SU-DHL-6 (cell line): ENCODE data around the gene CPPED1.

Experiments
- H2AFZ ChIP-seq: fragments of 200-600 bp; sonication (generic); 2 replicates; pipeline ENCODE4 v1.6.1; 2014; ENCODE audit warnings: low read depth, mild to moderate bottlenecking, moderate library complexity, mixed read lengths, antibody characterized with exemption, low read length; ENCODE audit not compliant: severe bottlenecking
- H3F3A ChIP-seq: fragments of 200-600 bp; shearing (Covaris generic); 2 replicates; pipeline ENCODE4 v1.6.0; 2016; ENCODE audit warnings: antibody characterized with exemption, mild to moderate bottlenecking; ENCODE audit not compliant: insufficient read depth
- H3K27ac ChIP-seq: fragments of 200-600 bp; sonication (generic); 2 replicates; pipeline ENCODE4 v1.5.1; 2016; ENCODE audit warnings: low read depth, mild to moderate bottlenecking, low read length, moderate library complexity, mixed read lengths
- H3K27me3 ChIP-seq: fragments of 200-600 bp; sonication (generic), shearing (Covaris generic); 2 replicates; pipeline ENCODE4 v1.6.0; 2014; ENCODE audit warnings: mild to moderate bottlenecking, low read length
- H3K36me3 ChIP-seq: fragments of 200-600 bp; sonication (generic); 2 replicates; pipeline ENCODE4 v1.6.1; 2014; ENCODE audit warnings: mild to moderate bottlenecking, low read length, mixed read lengths
- H3K4me2 ChIP-seq: fragments of 300-600, 200-600 bp; shearing (Covaris generic), sonication (generic); 2 replicates; pipeline ENCODE4 v1.6.0; 2014; ENCODE audit warnings: low read length, low read depth, mild to moderate bottlenecking; ENCODE audit not compliant: poor library complexity, severe bottlenecking
- H3K4me3 ChIP-seq: fragments of 200-600 bp; sonication (generic); 2 replicates; pipeline ENCODE4 v1.5.1; 2014; ENCODE audit warnings: antibody characterized with exemption, low read length, mild to moderate bottlenecking, mixed read lengths; ENCODE audit not compliant: insufficient read depth, poor library complexity, severe bottlenecking
- H3K79me2 ChIP-seq: fragments of 200-600 bp; sonication (generic); 2 replicates; pipeline ENCODE4 v1.6.1; 2014; ENCODE audit warnings: mild to moderate bottlenecking, low read length, moderate library complexity; ENCODE audit not compliant: insufficient read depth
- H3K9ac ChIP-seq: fragments of 200-600 bp; sonication (generic); 2 replicates; pipeline ENCODE4 v1.7.0; 2014; ENCODE audit warnings: mild to moderate bottlenecking, low read length
- H3K9me2 ChIP-seq: fragments of 200-600 bp; sonication (generic); replicated peaks from 2 replicates; pipeline ENCODE4 v1.6.1; 2014; ENCODE audit warnings: low read length; ENCODE audit not compliant: insufficient read depth
- H3K9me3 ChIP-seq: fragments of 200-600 bp; sonication (generic); 2 replicates; pipeline ENCODE4 v1.6.1; 2014; ENCODE audit warnings: low read length, mixed read lengths; ENCODE audit not compliant: insufficient read depth
- H4K20me1 ChIP-seq: fragments of 200-600 bp; sonication (generic); 2 replicates; pipeline ENCODE4 v1.6.1; 2014; ENCODE audit warnings: low read depth, mild to moderate bottlenecking, antibody characterized with exemption, low read length, moderate library complexity, mixed read lengths
- EZH2phosphoT487 ChIP-seq: fragments of 200-600 bp; sonication (generic), shearing (Covaris generic); conservative IDR thresholded peaks from 2 replicates; pipeline ENCODE4 v1.6.1; 2018; ENCODE audit warnings: mild to moderate bottlenecking, antibody characterized with exemption, low read length, moderate library complexity, mixed read lengths
- TF ChIP-seq, protein P1 (sequence below): fragments of 200-600 bp; sonication (generic); IDR thresholded peaks from one replicate; pipeline ENCODE4 v1.5.1; 2017; ENCODE audit warnings: antibody characterized with exemption, mild to moderate bottlenecking, low read length, moderate library complexity; ENCODE audit not compliant: insufficient read depth, poor library complexity, severe bottlenecking

The CPPED1 gene

DNA sequence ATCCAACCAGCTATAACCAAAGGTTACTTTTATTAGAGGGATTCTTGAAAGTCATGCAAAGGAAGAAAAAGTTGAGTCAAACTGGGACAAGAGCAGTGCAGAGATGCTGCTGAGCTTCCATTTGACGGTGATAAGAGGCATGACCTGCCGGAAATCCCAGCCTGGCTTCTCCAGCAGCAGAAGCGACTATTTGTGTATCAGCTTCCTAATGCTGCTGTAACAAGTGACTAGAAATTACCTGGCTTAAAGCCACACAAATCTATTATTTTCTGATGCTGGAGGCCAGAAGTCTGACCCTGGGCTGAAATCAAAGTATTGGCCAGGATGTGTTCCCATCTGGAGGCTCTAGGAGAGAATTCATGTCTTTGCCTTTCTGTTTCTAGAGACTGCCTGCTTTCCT lies 41.6 kb upstream of the CPPED1 start:
- TF ChIP-seq EZH2phosphoT487, result no peak
- TF ChIP-seq, protein P1, sequence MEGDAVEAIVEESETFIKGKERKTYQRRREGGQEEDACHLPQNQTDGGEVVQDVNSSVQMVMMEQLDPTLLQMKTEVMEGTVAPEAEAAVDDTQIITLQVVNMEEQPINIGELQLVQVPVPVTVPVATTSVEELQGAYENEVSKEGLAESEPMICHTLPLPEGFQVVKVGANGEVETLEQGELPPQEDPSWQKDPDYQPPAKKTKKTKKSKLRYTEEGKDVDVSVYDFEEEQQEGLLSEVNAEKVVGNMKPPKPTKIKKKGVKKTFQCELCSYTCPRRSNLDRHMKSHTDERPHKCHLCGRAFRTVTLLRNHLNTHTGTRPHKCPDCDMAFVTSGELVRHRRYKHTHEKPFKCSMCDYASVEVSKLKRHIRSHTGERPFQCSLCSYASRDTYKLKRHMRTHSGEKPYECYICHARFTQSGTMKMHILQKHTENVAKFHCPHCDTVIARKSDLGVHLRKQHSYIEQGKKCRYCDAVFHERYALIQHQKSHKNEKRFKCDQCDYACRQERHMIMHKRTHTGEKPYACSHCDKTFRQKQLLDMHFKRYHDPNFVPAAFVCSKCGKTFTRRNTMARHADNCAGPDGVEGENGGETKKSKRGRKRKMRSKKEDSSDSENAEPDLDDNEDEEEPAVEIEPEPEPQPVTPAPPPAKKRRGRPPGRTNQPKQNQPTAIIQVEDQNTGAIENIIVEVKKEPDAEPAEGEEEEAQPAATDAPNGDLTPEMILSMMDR, result no peak
- no peak overlapping the region for H3K9ac ChIP-seq
- no peak overlapping the region for H3K27ac ChIP-seq

DNA sequence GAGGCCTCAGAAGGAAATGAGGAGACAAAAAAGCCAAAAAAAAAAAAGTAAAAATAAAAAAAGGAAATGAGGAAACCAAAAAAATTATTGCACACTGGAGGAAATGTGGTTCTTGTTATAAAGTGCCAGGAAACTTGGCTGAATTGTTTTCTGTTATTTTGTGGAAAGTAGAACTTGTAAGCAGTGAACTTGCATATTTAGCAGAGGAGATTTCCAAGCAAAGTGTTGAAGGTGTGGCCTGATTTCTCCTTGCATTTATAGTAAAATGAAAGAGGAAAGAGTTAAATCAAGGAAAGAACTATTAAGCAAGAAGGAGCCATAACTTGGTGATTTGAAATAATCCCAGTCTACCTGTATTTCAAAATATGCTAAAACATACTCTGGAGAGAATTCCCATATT lies 34.1 kb upstream of the CPPED1 start:
- TF ChIP-seq, protein P1, result no peak
- Histone ChIP-seq H3K9me2 (no peaks in the 10 kb centered on the region), H3K4me2 (no peak overlapping the region), H3K9me3 (no peaks in the 10 kb centered on the region), H3K79me2 (no peaks in the 10 kb centered on the region), H3K4me3 (no peak overlapping the region), H3K9ac (no peak overlapping the region), H3K27ac (no peak overlapping the region), H3F3A (no peaks in the 10 kb centered on the region), H4K20me1 (no peaks in the 10 kb centered on the region), H2AFZ (no peak overlapping the region), H3K36me3 (no peaks in the 10 kb centered on the region), H3K27me3 (no peaks in the 10 kb centered on the region)

More for the DNA sequence above, 41.6 kb upstream of the CPPED1 start:
- no peak overlapping the region for H3K4me3 ChIP-seq
- H3K36me3 ChIP-seq, result no peaks in the 10 kb centered on the region
- no peaks in the 10 kb centered on the region for H3K27me3 ChIP-seq
- H3K4me2 ChIP-seq, result no peak overlapping the region
- no peaks in the 10 kb centered on the region for H4K20me1 ChIP-seq
- no peak overlapping the region for H2AFZ ChIP-seq
- H3K9me3 ChIP-seq, result no peaks in the 10 kb centered on the region
- no peaks in the 10 kb centered on the region for H3K9me2 ChIP-seq
- H3F3A ChIP-seq, result no peaks in the 10 kb centered on the region
- no peaks in the 10 kb centered on the region for H3K79me2 ChIP-seq

DNA sequence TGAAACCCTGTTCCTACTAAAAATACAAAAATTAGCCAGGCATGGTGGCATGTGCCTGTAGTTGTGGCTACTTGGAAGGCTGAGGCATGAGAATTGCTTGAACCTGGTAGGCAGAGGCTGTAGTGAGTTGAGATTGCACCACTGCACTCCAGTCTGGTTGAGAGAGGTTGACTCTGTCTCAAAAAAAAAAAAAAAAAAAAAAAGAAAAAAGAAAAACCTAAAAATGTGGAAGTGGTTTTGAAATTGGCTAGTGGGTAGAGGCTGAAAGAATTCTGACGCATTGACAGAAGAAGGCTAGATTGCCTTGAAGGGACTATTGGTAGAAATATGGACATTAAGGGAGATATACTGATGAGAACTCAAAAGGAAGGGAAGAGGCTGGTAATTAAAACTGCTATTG lies 33.6 kb upstream of the CPPED1 start:
- Histone ChIP-seq H3K79me2 (no peaks in the 10 kb centered on the region), H3K9ac (no peak overlapping the region)
- TF ChIP-seq, protein P1, result no peak

GRCh38 chr16:12833926-12834325 lies 30.2 kb upstream of the CPPED1 start:
- Histone ChIP-seq H3K9me3 (no peaks in the 10 kb centered on the region), H3F3A (no peaks in the 10 kb centered on the region), H3K36me3 (no peaks in the 10 kb centered on the region), H3K27me3 (no peaks in the 10 kb centered on the region), H3K4me3 (no peak overlapping the region), H3K79me2 (no peaks in the 10 kb centered on the region), H4K20me1 (no peaks in the 10 kb centered on the region), H2AFZ (no peak overlapping the region), H3K9ac (no peak overlapping the region), H3K4me2 (no peak overlapping the region), H3K9me2 (no peaks in the 10 kb centered on the region), H3K27ac (no peak overlapping the region)
- TF ChIP-seq EZH2phosphoT487, result no peak
- TF ChIP-seq, protein P1, result no peak

More for the DNA sequence above, 33.6 kb upstream of the CPPED1 start:
- Histone ChIP-seq H4K20me1 (no peaks in the 10 kb centered on the region), H2AFZ (no peak overlapping the region), H3K4me3 (no peak overlapping the region), H3K36me3 (no peaks in the 10 kb centered on the region), H3K4me2 (no peak overlapping the region), H3K27me3 (no peaks in the 10 kb centered on the region), H3K9me2 (no peaks in the 10 kb centered on the region), H3K9me3 (no peaks in the 10 kb centered on the region), H3F3A (no peaks in the 10 kb centered on the region), H3K27ac (no peak overlapping the region)
